Left ventricle myocardium inferior (tissue), 1 donor: Measurements from ENCODE around the gene TRAK2. TPM values are rescaled to one million over a fixed set of nuclear protein-coding genes. Genes with fewer than 3 reads are reported as not detected.
"Not testable (repeated sequence)": the region's sequence is repeated elsewhere in the genome, so short reads cannot be mapped to it uniquely, and the experiment has no call there.

Experiments
- DNase-seq: peaks from one replicate; pipeline ENCODE4 v3.0.0-alpha.2; 2020
- H3K27ac ChIP-seq: fragments of 200-600 bp; replicated peaks from 2 replicates; pipeline ENCODE4 v1.8.0; 2021
- H3K27me3 ChIP-seq: fragments of 200-600 bp; 2 replicates; pipeline ENCODE4 v1.8.0; 2021; ENCODE audit warnings: low read depth
- H3K36me3 ChIP-seq: fragments of 200-600 bp; 2 replicates; pipeline ENCODE4 v1.8.0; 2021
- H3K4me1 ChIP-seq: fragments of 200-600 bp; 2 replicates; pipeline ENCODE4 v1.8.0; 2021
- H3K4me3 ChIP-seq: fragments of 200-600 bp; 2 replicates; pipeline ENCODE4 v1.8.0; 2021; ENCODE audit warnings: mild to moderate bottlenecking, moderate library complexity
- H3K9me3 ChIP-seq: fragments of 200-600 bp; replicated peaks from 2 replicates; pipeline ENCODE4 v1.8.0; 2021
- CTCF ChIP-seq: fragments of 200-600 bp; IDR thresholded peaks from 2 replicates; pipeline ENCODE4 v1.8.0; 2021; ENCODE audit warnings: antibody characterized with exemption, mild to moderate bottlenecking, borderline replicate concordance
- intact Hi-C: fragments of 100-400 bp; cut with micrococcal nuclease; formaldehyde crosslinking; loops from one replicate; pipeline ENCODE4 v1.11.0; 2022
- total RNA-seq: library from RNA; stranded (reverse); fragmentation: NEBNext Ultra II Directional; extraction: Animal tissue kit (Norgen Biotek cat#: 25700); gene quantifications from one replicate; pipeline ENCODE4 v1.2.1, GENCODE V29; 2021
- donor health status: DM: no; HTN: yes; CAD: no; lungs with severe emphysema.

Gene TRAK2
- total RNA-seq, 1 donor from 2014 or later: 169 TPM

GRCh38 chr2:201448061-201448460 is 3.2 kb downstream of the TRAK2 start:
- intact Hi-C loops: no loop called here
- Histone ChIP-seq H3K27ac (peak overlapping the region; percentile 72), H3K4me3 (peak overlapping the region; percentile 79), H3K4me1 (peaks cover 97% of the 10 kb centered on the region), H3K9me3 (no peaks in the 10 kb centered on the region), H3K27me3 (no peaks in the 10 kb centered on the region), H3K36me3 (peaks cover 3% of the 10 kb centered on the region)
- DNase-seq: no peak
- no peak for TF ChIP-seq CTCF

GRCh38 chr2:201447086-201447485 is 4.2 kb downstream of the TRAK2 start:
- no peak for TF ChIP-seq CTCF
- intact Hi-C loops: no loop called here
- H3K27me3 ChIP-seq: no peaks in the 10 kb centered on the region
- H3K4me3 ChIP-seq: peak overlapping the region; percentile 79
- peaks cover 3% of the 10 kb centered on the region for H3K36me3 ChIP-seq
- H3K27ac ChIP-seq: peak overlapping the region; percentile 72
- H3K9me3 ChIP-seq: no peaks in the 10 kb centered on the region
- peaks cover 95% of the 10 kb centered on the region for H3K4me1 ChIP-seq
- no peak for DNase-seq

- Histone ChIP-seq H3K4me3 (peak overlapping the region; percentile 1), H3K4me1 (peaks cover 96% of the 10 kb centered on the region), H3K27ac (peak overlapping the region; percentile 72), H3K36me3 (peaks cover 3% of the 10 kb centered on the region), H3K27me3 (no peaks in the 10 kb centered on the region), H3K9me3 (no peaks in the 10 kb centered on the region)
- intact Hi-C loops: no loop called here
- no peak for TF ChIP-seq CTCF
- DNase-seq: no peak
Observed at GRCh38 chr2:201444746-201445465, 6.4 kb downstream of the TRAK2 start.

GRCh38 chr2:201441409-201441808 is 9.8 kb downstream of the TRAK2 start:
- peaks cover 90% of the 10 kb centered on the region for H3K4me1 ChIP-seq
- TF ChIP-seq CTCF: no peak
- no peaks in the 10 kb centered on the region for H3K36me3 ChIP-seq
- H3K27ac ChIP-seq: peak overlapping the region; percentile 72
- H3K4me3 ChIP-seq: no peak overlapping the region
- no peaks in the 10 kb centered on the region for H3K9me3 ChIP-seq
- no peaks in the 10 kb centered on the region for H3K27me3 ChIP-seq
- intact Hi-C loops: no loop called here
- no peak for DNase-seq

- H3K4me3 ChIP-seq: no peak overlapping the region
- DNase-seq: no peak
- no peaks in the 10 kb centered on the region for H3K36me3 ChIP-seq
- intact Hi-C loops: no loop called here
- peaks cover 88% of the 10 kb centered on the region for H3K4me1 ChIP-seq
- no peaks in the 10 kb centered on the region for H3K9me3 ChIP-seq
- peak overlapping the region; percentile 72 for H3K27ac ChIP-seq
- H3K27me3 ChIP-seq: no peaks in the 10 kb centered on the region
- TF ChIP-seq CTCF: no peak
Observed at GRCh38 chr2:201440182-201440581, 11.1 kb downstream of the TRAK2 start.

GRCh38 chr2:201439336-201439922 is 11.8 kb downstream of the TRAK2 start:
- H3K27me3 ChIP-seq, DNase-seq, intact Hi-C loops, H3K36me3 ChIP-seq, H3K4me3 ChIP-seq, H3K9me3 ChIP-seq: not testable (repeated sequence)
- Histone ChIP-seq H3K27ac (peak overlapping the region; percentile 90), H3K4me1 (peaks cover 88% of the 10 kb centered on the region)
